Calu3 (cell line): Measurements from ENCODE around the gene TYMP. TPM values are rescaled to one million over a fixed set of nuclear protein-coding genes. Genes with fewer than 3 reads are reported as not detected.
A peak's percentile ranks its signal among the peaks of the same experiment; 100 is the strongest.

ENCODE experiments used
- BruUV-seq: library from RNA; stranded (reverse); fragments of 400-500 nt; replicated peaks from 2 replicates; lab custom pipeline; 2021; lab: Mats Ljungman, UMichigan
- CTCF ChIA-PET: fragments of 300-600 bp; sonication (Branson Sonifier 250); formaldehyde crosslinking; loops from one replicate; lab custom pipeline; 2022; ENCODE audit warnings: antibody characterized with exemption; lab: Charles Lee
- DNase-seq: peaks from one replicate; pipeline ENCODE4 v3.0.0; 2022
- H3K27ac Mint-ChIP-seq: one replicate; pipeline ENCODE4 v1.8.0; 2022; ENCODE audit warnings: mixed read lengths; ENCODE audit not compliant: unreplicated experiment
- H3K27me3 Mint-ChIP-seq: one replicate; pipeline ENCODE4 v1.8.0; 2022; ENCODE audit warnings: mixed read lengths; ENCODE audit not compliant: unreplicated experiment
- H3K36me3 Mint-ChIP-seq: one replicate; pipeline ENCODE4 v1.8.0; 2022; ENCODE audit warnings: mild to moderate bottlenecking, moderate library complexity, mixed read lengths; ENCODE audit not compliant: insufficient read depth, unreplicated experiment
- H3K4me1 Mint-ChIP-seq: one replicate; pipeline ENCODE4 v1.8.0; 2022; ENCODE audit warnings: mild to moderate bottlenecking, low read depth, mixed read lengths; ENCODE audit not compliant: unreplicated experiment
- H3K4me3 Mint-ChIP-seq: one replicate; pipeline ENCODE4 v1.8.0; 2022; ENCODE audit warnings: mild to moderate bottlenecking, low read depth, moderate library complexity, mixed read lengths; ENCODE audit not compliant: unreplicated experiment
- H3K9me3 Mint-ChIP-seq: one replicate; pipeline ENCODE4 v1.8.0; 2022; ENCODE audit warnings: low read depth, mixed read lengths; ENCODE audit not compliant: unreplicated experiment
- intact Hi-C: fragments of 100-400 bp; cut with micrococcal nuclease; formaldehyde crosslinking; loops from one replicate; pipeline ENCODE4 v1.10.0; 2022; ENCODE audit not compliant: unreplicated experiment
- total RNA-seq: library from RNA; stranded (reverse); gene quantifications from 2 replicates; pipeline ENCODE4 v1.2.3, GENCODE V29; 2022
- TF ChIP-seq, protein P1 (sequence below): fragments of 200-600 bp; IDR thresholded peaks from one replicate; pipeline ENCODE4 v1.8.0; 2022; ENCODE audit warnings: antibody characterized with exemption; ENCODE audit not compliant: unreplicated experiment

Gene TYMP
- total RNA-seq, 1 experiment from 2014 or later, result 44.1 TPM

DNA sequence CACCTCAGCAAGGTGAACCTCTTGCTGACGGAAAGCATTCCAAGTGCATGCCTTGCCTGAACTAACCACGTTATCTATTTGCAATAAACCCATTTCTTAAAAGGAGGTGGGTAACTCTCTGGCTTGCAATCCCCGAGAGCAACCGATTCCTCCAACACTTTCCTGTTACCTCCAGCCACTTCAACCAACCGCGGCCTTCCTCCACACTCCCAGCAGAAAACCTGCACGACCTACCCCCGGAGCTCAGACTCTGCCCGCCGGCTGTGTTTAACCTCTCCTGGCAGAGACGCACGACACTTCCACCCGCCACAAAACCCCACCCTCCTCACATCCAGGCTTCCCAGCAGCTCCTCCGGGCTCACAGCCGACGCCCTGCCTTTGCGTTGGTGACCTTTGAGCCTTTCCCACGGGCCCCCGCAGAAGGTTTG is 5.1 kb downstream of the TYMP start:
- Mint-ChIP-seq H3K9me3 (no peaks in the 10 kb centered on the region), H3K36me3 (peaks cover 86% of the 10 kb centered on the region), H3K4me1 (peaks cover 20% of the 10 kb centered on the region), H3K4me3 (peak overlapping the region; percentile 85), H3K27me3 (no peaks in the 10 kb centered on the region), H3K27ac (peak overlapping the region; percentile 62)
- TF ChIP-seq, protein P1, sequence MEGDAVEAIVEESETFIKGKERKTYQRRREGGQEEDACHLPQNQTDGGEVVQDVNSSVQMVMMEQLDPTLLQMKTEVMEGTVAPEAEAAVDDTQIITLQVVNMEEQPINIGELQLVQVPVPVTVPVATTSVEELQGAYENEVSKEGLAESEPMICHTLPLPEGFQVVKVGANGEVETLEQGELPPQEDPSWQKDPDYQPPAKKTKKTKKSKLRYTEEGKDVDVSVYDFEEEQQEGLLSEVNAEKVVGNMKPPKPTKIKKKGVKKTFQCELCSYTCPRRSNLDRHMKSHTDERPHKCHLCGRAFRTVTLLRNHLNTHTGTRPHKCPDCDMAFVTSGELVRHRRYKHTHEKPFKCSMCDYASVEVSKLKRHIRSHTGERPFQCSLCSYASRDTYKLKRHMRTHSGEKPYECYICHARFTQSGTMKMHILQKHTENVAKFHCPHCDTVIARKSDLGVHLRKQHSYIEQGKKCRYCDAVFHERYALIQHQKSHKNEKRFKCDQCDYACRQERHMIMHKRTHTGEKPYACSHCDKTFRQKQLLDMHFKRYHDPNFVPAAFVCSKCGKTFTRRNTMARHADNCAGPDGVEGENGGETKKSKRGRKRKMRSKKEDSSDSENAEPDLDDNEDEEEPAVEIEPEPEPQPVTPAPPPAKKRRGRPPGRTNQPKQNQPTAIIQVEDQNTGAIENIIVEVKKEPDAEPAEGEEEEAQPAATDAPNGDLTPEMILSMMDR, result no peak
- no TSS peak for BruUV-seq
- DNase-seq, result no peak
- intact Hi-C loops, result no loop called here
- CTCF ChIA-PET, result interaction anchor here (0.5 to 2.3 kb wide), 6 partner anchors 16 to 96 kb away, joined by 4 to 30 read pairs (median 8); partner anchors contain the start of genes LMF2, NCAPH2 and SYCE3

GRCh38 chr22:50523806-50524675 is 5.8 kb downstream of the TYMP start:
- H3K27ac Mint-ChIP-seq, result peak overlapping the region; percentile 62
- peaks cover 20% of the 10 kb centered on the region for H3K4me1 Mint-ChIP-seq
- peaks cover 79% of the 10 kb centered on the region for H3K36me3 Mint-ChIP-seq
- TF ChIP-seq, protein P1, result no peak
- DNase-seq, result no peak
- no peaks in the 10 kb centered on the region for H3K9me3 Mint-ChIP-seq
- intact Hi-C loops, result no loop called here
- CTCF ChIA-PET, result interaction anchor here (2.0 to 2.3 kb wide), 3 partner anchors 16 to 97 kb away, joined by 13 to 30 read pairs (median 19); partner anchors contain the start of genes LMF2, NCAPH2 and SYCE3
- peak overlapping the region; percentile 85 for H3K4me3 Mint-ChIP-seq
- BruUV-seq, result no TSS peak
- no peaks in the 10 kb centered on the region for H3K27me3 Mint-ChIP-seq

GRCh38 chr22:50523458-50523805 is 6.4 kb downstream of the TYMP start:
- H3K27me3 Mint-ChIP-seq, result no peaks in the 10 kb centered on the region
- no peaks in the 10 kb centered on the region for H3K9me3 Mint-ChIP-seq
- no peak overlapping the region for H3K27ac Mint-ChIP-seq
- no peak for DNase-seq
- H3K36me3 Mint-ChIP-seq, result peaks cover 73% of the 10 kb centered on the region
- intact Hi-C loops, result no loop called here
- no TSS peak for BruUV-seq
- peaks cover 20% of the 10 kb centered on the region for H3K4me1 Mint-ChIP-seq
- no peak overlapping the region for H3K4me3 Mint-ChIP-seq
- TF ChIP-seq, protein P1, result no peak
- CTCF ChIA-PET, result no interaction called here

DNA sequence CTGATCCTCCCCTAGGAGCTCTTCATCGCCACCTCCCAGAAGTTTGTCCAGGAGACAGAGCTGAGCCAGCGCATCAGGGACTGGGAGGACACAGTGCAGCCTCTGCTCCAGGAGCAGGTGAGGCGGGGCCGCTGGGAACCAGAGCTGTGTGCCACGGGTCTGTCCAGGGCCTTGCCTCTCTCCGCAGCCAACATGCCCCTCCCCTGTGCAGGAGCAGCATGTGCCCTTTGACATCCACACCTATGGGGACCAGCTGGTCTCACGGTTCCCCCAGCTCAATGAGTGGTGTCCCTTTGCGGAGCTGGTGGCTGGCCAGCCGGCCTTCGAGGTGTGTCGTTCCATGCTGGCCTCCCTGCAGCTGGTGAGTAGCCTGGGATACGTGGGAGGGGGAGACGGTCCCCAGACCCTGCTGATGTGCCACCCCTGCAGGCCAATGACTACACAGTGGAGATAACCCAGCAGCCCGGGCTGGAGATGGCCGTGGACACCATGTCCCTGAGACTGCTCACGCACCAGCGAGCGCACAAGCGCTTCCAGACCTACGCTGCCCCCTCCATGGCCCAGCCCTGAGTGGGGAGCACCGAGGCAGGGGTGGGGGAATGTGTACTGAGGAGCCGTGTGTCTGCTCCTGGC is 6.9 kb downstream of the TYMP start:
- peaks cover 68% of the 10 kb centered on the region for H3K36me3 Mint-ChIP-seq
- no peak for DNase-seq
- no peak overlapping the region for H3K4me3 Mint-ChIP-seq
- intact Hi-C loops, result no loop called here
- H3K27me3 Mint-ChIP-seq, result no peaks in the 10 kb centered on the region
- H3K4me1 Mint-ChIP-seq, result peaks cover 20% of the 10 kb centered on the region
- H3K9me3 Mint-ChIP-seq, result no peaks in the 10 kb centered on the region
- CTCF ChIA-PET, result no interaction called here
- no peak overlapping the region for H3K27ac Mint-ChIP-seq
- TSS peak; percentile 9 for BruUV-seq
- TF ChIP-seq, protein P1, result no peak
